Astrocyte of the cerebellum (primary cell): ENCODE results near the gene JMJD4.

Experiments used
- DNase-seq: peaks from one replicate; pipeline ENCODE4 v3.0.0-alpha.2; 2011; ENCODE audit warnings: low read depth
- H3K4me3 ChIP-seq: 2 replicates; pipeline ENCODE4 v1.5.1; 2011; ENCODE audit warnings: mild to moderate bottlenecking, low read depth, low read length, moderate library complexity
- CTCF ChIP-seq: IDR thresholded peaks from 2 replicates; pipeline ENCODE4 v1.5.1; 2012; ENCODE audit warnings: low read length, low read depth, moderate library complexity, mild to moderate bottlenecking; ENCODE audit errors: missing control alignments
- in situ Hi-C: cut with HindIII; loops from 2 replicates; pipeline ENCODE4 v1.10.0; 2017; ENCODE audit warnings: low sequenced_read_pairs

The JMJD4 gene

GRCh38 chr1:227734856-227735538 lies at the start of gene JMJD4, which contains the start of gene SNAP47:
JMJD4 (minus strand) TSS chr1:227735302; CDS start chr1:227735273, 29 bp downstream.
SNAP47 (plus strand) TSS chr1:227735435; CDS start chr1:227747737, 12,302 bp downstream.
- no peak for TF ChIP-seq CTCF
- in situ Hi-C loops = no loop called here
- peak; percentile 73 for DNase-seq
- peak within 1 kb of the TSS; percentile 89 for H3K4me3 ChIP-seq

GRCh38 chr1:227782226-227782625 lies 47.1 kb upstream of the JMJD4 start:
- no peak for TF ChIP-seq CTCF
- no peak overlapping the region for H3K4me3 ChIP-seq
- DNase-seq = no peak
- in situ Hi-C loops = no loop called here

GRCh38 chr1:227781314-227781930 lies 46.3 kb upstream of the JMJD4 start:
- in situ Hi-C loops = no loop called here
- H3K4me3 ChIP-seq = no peak overlapping the region
- DNase-seq = no peak
- no peak for TF ChIP-seq CTCF

- no peak for DNase-seq
- in situ Hi-C loops = no loop called here
- no peak overlapping the region for H3K4me3 ChIP-seq
- no peak for TF ChIP-seq CTCF
These were observed 45.3 kb upstream of the JMJD4 start for GRCh38 chr1:227780101-227781044.

- in situ Hi-C loops = no loop called here
- no peak overlapping the region for H3K4me3 ChIP-seq
- TF ChIP-seq CTCF = no peak
- DNase-seq = no peak
These were observed 44.6 kb upstream of the JMJD4 start for GRCh38 chr1:227779685-227780084.

GRCh38 chr1:227779021-227779441 lies 43.9 kb upstream of the JMJD4 start:
- in situ Hi-C loops = no loop called here
- TF ChIP-seq CTCF = no peak
- no peak overlapping the region for H3K4me3 ChIP-seq

More at GRCh38 chr1:227779021-227779441, 43.9 kb upstream of the JMJD4 start:
- DNase-seq = no peak
